Activated naive CD4-positive, alpha-beta T cell (primary cell): Measurements from ENCODE around the gene RPL13.
A peak's percentile ranks its signal among the peaks of the same experiment; 100 is the strongest.
"Not testable (repeated sequence)": the region's sequence is repeated elsewhere in the genome, so short reads cannot be mapped to it uniquely, and the experiment has no call there.

ENCODE experiments used
- DNase-seq, 4 experiments: peaks; one replicate each; lab custom pipeline; 2025; lab: John Stamatoyannopoulos, UW

RPL13 gene

DNA sequence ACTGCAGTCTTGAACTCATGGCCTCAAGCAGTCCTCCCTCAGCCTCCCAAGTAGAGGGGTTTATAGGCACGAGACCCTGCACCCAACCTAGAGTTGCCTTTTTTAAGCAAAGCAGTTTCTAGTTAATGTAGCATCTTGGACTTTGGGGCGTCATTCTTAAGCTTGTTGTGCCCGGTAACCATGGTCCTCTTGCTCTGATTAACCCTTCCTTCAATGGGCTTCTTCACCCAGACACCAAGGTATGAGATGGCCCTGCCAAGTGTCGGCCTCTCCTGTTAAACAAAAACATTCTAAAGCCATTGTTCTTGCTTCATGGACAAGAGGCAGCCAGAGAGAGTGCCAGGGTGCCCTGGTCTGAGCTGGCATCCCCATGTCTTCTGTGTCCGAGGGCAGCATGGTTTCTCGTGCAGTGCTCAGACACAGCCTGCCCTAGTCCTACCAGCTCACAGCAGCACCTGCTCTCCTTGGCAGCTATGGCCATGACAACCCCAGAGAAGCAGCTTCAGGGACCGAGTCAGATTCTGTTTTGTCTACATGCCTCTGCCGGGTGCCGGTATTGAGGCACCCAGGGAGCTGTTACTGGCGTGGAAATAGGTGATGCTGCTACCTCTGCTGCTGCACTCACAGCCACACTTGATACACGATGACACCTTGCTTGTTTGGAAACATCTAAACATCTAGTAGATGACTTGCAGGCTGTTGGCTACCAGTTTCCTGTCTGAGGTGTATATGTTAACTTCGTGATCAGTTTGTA, 3.3 kb downstream of the RPL13 start:
- DNase-seq = no peak

DNA sequence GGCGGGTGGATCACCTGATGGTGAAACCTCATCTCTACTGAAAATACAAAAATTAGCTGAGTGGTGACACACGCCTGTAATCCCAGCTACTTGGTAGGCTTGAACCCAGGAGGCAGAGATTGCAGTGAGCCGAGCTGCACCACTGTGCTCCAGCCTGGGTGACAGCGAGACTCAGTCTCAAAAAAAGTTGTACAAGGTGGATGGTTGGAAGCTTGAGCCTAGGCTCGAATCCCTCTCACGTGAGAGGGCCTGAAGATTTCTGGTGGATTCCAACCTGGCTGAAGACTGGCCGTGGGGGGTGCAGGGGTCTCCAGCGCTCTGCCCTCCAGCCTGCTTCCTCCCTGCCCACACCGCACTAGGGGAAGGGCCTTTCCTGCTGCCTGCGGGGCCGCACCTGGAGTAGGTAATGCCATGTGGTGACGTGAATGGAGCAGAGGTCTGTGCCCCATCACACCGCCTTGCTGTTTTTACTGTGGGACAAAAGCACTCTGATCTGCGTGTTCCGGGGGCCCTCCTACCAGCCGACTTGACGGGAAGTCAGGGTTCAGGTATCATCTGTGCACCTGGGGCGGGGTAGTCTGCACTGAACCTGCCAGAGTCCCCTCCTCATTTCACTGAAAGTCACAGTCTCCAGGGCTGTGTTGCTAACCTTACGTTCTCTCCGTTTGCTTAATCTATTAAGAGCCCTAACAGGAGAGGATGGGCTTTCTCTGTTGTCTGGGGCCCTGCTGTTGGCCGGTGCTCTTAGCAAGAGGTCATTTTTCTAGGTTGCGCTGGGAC, 4.2 kb downstream of the RPL13 start:
- DNase-seq = no peak

DNA sequence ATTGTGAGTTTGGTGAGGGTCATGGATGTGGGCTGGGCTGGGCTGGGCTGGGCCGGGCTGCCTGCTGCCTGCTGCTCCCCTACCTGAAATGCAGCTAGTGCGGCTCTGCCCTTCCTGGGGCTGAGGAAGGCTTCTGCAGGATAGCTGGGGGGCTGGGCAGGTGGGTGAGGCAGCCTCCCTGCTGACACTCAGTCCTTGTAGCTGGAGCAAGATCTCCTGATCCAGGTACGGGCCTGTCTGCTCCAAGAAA, 4.7 kb downstream of the RPL13 start:
- DNase-seq = no peak

DNA sequence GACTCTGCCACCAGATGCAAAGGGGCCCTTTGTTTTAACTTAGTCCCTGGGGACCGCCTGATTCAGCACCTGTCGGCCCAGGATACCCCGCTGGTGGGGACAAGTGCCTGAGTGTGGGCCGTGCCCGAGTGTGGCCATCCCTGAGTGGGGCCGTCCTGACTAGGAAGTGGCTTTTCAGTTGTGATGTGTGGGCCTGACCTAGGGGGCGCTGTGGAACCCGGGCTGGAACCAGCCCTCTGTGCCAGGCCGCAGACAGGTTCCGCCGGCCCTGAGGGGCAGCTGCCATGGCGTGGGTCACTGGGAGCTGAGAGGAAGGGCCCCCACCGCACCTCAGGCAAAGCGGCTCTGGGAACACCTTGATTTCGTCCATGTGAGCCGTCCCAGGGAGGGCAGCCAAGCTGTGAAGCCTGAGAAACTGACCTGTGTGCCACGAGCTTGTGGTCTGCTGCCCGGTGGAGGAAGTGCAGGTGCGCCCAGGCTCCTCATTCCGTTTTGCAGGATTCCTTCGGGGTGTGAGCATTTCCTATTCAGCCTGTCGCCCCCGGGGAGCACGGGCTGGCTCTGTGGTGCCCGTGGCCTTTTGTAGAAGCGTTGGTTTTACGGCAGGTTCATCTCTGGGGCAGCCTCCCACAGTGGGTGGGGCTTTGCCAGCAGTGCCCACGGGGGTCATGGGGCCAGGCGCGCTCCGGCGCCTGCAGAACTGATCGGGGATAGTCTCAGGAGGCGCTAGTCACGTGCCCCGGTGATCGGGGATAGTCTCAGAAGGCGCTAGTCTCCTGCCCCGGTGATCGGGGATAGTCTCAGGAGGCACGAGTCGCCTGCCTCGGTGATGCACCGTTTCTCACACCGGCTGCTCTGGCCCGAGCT, 5.3 kb downstream of the RPL13 start:
- peak in 2 of 4 experiments; percentile 23 to 32 for DNase-seq

DNA sequence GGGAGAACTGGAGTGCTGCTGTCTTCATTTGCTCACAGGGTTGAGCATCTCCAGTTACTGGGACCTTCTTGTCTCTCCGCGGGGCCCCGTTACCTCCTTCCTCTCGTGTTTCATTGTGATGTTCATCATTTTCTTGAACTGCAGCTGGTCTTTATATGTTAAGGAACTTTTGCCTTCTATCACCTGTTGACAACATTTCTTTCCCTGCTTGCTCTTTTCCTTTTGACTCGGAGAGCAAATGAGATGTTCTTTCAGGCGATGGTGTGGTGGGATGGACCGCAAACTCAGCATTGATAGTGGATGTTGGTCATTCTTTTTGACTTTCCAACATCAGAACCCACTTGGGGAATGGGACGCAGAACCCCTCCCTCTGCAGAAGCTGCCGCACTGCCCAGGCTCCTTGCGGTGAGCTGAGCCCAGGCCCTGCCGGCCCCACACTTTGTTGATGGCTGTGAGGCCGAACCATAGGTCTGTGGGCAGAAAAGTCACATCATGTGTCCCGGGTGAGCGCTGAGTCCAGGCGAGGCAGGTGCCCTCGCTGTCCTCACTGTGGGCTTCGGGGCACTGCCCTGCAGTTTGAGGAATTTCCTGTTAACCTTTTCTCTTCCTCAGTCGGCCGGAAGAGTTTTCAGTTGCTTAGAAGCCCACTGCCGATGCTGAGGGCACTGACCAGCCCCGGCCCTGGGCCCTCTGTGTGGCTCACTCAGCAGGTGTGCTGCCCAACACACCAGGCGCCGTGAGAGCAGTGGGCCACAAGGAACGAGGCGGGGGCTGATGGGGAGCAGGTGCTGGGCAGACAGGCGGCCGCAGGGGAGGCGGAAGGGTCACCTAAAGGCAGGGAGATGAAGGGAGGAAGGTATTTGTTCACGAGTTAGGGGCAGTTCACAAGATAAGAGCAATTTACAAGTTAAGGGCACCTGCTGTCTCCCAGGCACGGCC, 7.4 kb downstream of the RPL13 start:
- DNase-seq = no peak

DNA sequence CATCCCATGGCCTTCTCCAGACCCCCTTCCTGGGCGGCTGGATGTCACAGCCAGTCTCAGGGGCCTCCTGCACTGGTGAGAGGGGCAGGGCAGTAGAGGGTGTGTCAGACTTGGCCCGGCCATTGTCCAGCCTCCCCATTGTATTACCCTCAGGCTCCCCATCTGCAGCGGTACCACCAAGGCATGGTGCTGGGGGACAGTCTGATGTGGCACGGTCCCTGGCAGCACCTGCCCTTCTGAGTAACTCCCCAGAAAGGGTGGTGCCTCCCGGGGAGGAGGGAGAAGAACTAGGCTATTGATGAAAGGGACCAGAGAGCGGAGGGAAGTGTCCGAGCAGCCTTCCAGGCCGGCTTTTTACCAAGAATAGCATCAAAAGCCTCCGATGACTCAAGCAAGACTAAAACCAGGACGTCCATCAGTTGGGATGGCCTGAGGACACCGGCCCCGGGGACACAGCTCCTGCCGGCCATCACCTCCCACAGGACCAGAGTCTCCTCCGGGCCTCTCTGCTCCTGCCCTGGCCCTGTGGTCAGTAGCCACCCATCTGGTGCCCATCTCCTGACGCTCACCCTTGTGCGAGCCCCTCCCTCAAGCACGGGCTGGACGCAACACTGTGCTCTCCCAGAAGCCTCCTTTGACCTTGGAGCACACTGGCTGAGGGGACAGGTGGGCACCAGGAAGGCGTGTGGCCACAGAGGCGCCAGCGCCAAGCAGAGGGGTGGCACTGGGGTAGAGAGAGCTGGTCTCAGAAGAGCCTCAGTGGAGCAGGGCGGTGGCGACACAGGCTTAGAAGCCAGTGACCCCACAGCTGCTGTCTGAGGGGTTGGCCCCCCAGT, 9.2 kb downstream of the RPL13 start:
- no peak for DNase-seq

DNA sequence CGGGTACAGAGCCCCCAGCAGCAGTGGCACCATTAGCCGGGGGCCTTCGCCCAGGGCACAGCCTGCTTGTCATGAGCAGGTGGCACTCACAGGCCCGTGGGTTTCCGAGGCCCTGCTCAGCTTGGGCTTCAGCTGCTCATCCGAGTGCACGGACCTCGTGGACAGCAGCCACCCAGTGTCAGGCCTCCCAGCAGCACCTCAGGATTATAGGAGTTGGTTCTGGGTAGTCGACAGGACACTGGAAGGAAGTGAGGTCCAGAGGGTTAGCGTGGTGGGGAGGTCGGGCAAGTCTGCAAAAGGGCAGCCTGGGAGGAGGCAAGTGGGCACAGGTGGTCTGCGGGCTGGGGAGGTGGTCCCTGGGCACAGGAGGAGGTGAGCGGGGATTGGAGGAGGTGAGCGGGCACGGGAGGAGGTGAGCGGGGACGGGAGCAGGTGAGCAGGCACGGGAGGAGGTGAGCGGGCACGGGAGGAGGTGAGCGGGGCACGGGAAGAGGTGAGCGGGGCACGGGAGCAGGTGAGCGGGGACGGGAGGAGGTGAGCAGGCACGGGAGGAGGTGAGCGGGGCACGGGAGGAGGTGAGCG, 10.0 kb downstream of the RPL13 start:
- DNase-seq = no peak

DNA sequence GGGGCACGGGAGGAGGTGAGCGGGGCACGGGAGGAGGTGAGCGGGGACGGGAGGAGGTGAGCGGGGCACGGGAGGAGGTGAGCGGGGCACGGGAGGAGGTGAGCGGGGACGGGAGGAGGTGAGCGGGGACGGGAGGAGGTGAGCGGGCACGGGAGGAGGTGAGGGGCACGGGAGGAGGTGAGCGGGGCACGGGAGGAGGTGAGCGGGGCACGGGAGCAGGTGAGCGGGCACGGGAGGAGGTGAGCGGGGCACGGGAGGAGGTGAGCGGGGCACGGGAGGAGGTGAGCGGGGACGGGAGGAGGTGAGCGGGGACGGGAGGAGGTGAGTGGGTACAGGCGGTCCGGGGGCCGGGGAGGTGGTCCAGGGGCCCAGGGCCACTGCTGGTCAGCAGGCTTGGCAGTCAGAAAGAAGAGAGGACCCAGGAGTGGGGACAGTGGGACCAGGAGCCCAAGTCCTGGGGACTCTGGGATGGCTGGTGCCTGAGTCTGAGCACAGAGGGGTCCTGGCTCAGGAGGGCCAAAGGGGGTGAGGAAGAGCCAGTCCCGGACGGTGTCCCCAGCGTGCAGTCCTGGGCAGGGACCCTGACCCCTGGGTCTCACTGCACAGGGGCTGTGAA, 10.6 kb downstream of the RPL13 start:
- DNase-seq = not testable (repeated sequence)

DNA sequence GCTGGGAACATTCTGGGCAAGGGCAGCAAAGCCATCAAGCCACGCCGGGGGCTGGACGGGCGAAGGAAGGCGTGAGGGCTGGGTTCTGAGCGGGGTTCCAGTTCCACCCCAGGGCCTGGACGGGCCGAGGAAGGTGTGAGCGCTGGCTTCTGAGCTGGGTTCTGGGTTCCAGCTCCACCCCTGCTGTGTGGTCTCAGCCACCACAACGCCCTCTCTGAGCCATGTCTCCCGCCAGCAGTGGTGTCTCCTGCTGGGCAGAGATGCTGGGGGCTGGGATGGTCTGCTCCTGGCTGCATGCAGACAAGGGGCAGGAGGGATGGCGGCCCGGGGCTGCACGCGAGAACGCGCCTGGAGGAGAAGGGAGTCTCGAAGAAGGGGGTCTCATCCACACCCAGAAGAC, 11.2 kb downstream of the RPL13 start:
- DNase-seq = no peak

DNA sequence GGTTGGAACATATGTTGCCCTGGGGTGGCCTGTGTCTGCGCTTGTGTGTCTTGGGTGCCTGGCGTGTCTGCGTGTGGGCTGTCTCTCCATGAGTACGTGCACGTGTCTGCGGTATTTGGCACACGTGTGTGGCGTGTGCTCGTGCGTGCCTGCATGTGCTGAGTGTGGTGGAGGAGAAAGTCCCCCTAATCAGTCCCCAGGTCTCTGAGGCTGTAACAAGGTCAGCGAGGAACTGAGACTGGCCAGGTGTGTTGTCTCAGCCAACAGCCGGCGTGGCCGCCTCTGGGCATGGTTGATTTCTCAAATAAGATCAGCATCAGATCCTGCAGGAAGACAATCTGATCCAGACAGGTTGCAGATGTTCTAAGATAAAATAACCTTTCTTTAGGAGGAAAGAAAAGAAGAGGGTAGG, 11.6 kb downstream of the RPL13 start:
- DNase-seq = no peak

DNA sequence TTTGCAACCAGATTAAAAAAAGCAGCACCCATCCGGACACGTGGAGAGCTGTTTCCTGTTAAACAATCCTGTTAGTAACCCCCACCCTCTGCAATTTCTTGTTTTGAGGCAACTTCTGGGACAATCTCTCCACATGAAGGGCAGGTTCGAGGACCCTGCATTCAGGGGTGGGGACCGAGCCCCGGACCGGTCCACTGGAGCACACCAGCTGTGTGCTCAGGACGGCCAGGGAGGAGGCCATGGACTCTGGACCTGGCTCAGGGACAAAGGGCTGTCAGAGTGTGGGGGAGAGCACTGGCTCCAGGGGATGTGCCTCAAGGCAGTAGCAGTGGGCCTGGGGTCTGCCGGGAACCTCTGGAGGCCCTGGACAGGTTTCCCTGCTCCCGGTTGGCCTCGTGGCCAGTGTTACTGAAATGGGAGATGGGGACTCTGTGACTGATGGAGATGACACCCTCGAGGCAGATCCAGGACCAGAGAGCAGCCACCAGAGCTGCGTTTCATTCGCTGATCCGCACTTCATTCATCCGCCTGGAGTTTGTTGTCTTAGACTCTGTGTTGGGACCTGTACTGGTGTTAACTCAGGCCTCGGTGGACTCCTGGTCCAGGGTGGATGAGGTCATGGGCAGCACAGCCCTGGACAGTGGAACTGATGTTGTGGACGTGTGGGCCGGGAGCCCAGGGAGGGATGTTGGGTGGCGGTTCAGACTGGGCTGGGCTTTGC, 12.2 kb downstream of the RPL13 start:
- no peak for DNase-seq

DNA sequence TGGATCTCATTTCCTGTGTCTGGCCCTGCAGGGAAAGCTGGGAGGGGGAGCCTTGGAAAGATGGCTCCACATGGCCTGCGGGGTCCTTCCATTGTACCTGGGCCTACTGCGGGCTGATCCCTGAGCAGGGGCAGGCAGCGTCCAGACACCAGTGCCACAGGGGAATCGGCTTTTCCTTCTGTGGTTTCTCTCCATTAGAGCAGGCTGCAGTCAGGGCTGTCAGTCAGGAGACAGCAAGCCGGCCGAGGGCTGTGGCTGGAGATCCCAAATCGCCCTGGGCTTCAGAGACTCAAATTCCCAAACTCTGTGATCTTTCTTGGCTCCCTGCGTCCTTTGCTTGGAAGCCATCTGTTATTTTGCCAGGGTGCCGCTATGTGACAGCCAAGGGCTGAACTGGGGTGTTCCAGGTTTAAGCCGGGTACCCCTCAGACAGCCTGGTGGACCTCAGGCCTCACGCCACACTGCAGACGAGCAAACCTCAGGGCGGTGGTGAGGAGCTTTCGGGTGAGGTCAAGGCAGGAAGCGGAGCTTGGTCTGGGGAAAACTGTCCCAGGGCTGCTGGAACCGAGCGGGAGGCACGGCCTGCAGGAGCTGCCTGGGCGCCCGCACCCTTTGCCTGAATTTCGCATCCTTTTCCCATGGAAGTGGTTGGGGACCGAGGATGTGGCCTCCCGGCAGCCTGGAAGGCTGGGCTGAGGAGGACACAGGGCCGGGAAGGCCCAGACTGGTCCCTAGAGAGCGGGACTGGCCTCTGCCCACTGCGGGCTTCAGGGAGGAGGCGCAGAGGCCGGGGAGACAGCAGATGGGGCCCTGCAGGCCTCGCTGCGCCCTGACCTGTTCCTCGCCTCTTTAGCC, 13.6 kb downstream of the RPL13 start:
- no peak for DNase-seq

DNA sequence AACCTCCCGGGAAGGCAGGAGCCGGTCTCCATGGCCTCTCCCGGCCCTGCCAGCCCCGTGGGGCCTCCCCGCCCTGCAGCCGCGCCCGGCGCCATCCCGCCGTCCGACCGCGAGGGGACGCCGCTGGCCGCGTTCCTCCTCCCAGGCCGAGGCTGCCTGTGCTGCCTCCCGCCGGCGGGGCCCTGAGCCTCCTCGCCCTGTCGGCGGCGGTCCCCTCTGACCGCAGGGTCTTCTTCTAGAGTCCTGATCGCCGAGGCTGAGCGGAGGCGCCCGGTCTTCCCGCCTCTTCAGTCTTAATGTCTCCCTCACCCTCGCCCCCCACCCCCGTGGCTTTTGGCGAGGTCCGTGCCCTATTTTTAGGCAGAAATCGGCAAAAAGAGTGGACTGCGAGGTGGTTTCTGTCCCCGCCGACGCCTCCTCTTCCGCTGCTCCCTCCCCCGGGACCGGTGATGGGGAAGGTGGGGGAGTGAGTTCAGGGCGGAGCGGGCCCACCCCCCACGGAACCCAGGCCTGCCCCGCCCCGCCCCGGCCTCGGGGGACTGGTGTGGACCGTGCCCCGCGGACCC, 14.3 kb downstream of the RPL13 start:
- peak in 2 of 4 experiments; percentile 20 to 30 for DNase-seq

DNA sequence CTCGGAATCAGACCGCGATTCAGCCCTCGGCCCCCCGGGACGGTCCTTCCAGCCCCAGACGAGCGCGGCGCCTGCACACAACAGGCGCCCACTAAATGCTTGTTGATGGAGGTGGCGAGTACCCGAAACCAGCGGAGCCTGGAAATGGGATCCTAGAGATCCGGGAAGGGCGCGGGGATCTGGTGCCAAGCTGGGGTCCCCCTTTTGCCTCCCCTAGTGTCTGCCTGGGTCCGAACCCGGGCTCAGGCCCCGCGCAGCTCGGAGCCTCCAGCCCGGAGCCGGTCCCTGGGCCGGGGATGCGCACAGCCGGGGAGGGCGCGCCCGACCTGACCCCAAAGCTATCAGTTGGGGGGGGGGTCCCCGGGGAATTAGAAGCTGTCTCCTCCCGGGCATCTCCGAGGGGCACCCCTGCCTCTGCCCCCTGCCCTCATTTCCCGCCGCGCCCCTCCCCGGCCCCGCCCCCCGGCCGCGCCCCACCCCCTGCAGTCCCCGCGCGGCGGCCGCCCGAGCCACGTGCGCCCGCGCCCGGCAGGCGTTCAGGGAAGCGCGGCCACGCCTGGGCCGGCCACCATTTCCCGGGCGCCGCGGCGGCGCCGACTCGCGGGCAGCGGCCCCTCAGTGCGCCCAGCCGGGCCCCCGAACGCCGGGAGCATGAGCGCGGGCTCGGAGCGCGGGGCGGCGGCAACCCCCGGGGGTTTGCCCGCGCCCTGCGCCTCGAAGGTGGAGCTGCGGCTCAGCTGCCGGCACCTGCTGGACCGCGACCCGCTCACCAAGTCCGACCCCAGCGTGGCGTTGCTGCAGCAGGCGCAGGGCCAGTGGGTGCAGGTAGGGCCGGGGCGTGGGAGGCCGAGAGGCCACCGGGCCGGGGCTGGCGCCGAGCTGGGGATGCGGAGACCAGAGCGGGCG, 15.0 kb downstream of the RPL13 start, which contains the start of gene CPNE7:
CPNE7 (plus strand) TSS at position 512 of the 906 bp plus-strand sequence; CDS start at position 652, 140 bp downstream.
- no peak for DNase-seq

DNA sequence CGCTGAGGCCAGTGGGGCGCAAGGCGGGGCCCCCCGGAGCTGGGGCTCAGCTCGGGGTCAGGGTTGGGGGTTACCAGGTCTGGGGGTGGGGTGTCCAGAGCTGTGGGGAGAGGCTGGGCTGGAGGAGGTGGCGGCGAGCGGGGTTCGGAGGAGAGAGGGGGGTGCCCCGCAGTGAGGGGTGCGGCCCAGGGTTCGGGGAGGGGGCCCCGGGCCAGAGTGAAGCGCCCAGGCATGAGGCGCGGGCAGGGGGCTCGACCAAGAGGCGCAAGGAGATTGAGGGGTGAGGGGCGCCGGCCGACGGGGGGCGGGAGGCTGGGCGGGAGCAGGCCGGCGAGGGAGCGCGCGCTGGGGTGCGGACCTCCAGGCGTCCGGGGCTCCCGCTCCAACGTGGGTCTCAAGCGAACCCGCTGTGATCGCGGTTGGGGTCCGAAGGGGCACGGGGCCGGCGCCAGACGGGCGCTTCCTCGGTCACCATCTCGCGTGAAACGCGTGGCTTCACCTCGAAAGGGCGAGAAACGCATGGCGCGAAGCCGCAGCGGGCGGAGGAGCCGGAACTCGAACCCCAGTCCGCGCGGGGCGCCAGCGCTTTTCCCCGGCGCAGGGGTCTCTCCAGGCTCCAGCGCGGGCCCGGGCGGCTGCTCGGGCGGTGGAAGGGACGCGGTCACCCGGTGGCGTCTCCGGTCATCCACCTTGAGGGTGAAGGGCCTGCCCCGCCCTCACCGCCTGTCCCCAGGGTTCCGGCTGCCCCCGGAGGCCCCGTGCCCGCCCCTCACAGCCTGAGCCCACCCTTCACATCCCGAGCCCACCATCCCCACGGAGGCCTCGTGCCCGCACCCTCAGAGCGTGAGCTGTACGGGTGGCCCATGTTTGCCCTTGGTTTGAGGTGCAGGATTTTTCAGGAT, 15.9 kb downstream of the RPL13 start:
- DNase-seq = no peak
